DND-41 (cell line): ENCODE data around the gene ATG13.

Source experiments
- ATAC-seq: fragments of 200-7000 bp; cut with Tn5 transposase; 3 replicates; pipeline ENCODE4 v1.9.1; 2021; ENCODE audit warnings: low read depth; ENCODE audit not compliant: insufficient read depth
- DNase-seq: peaks from one replicate; pipeline ENCODE4 v3.0.0-alpha.2; 2020
- H2AFZ ChIP-seq: 2 replicates; pipeline ENCODE4 v1.6.0; 2012; ENCODE audit warnings: low read depth, low read length
- H3K27ac ChIP-seq: 2 replicates; pipeline ENCODE4 v1.5.1; 2012; ENCODE audit warnings: low read length, inconsistent platforms
- H3K27me3 ChIP-seq: fragments of 200-600 bp; sonication (generic); 2 replicates; pipeline ENCODE4 v1.6.0; 2012; ENCODE audit warnings: low read length, mild to moderate bottlenecking, inconsistent platforms; ENCODE audit not compliant: insufficient read depth, poor library complexity
- H3K36me3 ChIP-seq: 2 replicates; pipeline ENCODE4 v1.5.1; 2012; ENCODE audit warnings: low read length, inconsistent platforms; ENCODE audit not compliant: insufficient read depth
- H3K4me1 ChIP-seq: 2 replicates; pipeline ENCODE4 v1.5.1; 2012; ENCODE audit warnings: mild to moderate bottlenecking, low read length; ENCODE audit not compliant: insufficient read depth
- H3K4me2 ChIP-seq: 2 replicates; pipeline ENCODE4 v1.6.0; 2012; ENCODE audit warnings: mild to moderate bottlenecking, moderate library complexity, low read length, inconsistent platforms; ENCODE audit not compliant: insufficient read depth
- H3K4me3 ChIP-seq, 2 experiments: fragments of 200-600 bp in 1 of 2; shearing (Covaris generic) in 1 of 2; 2 replicates each; pipeline ENCODE4 v1.5.1; 2012 to 2016; ENCODE audit warnings: inconsistent platforms in 2 of 2, low read length in 2 of 2, mild to moderate bottlenecking in 2 of 2, low read depth in 1 of 2, moderate library complexity in 1 of 2
- H3K79me2 ChIP-seq: 2 replicates; pipeline ENCODE4 v1.6.0; 2012; ENCODE audit warnings: low read length, inconsistent platforms; ENCODE audit not compliant: insufficient read depth
- H3K9ac ChIP-seq: 2 replicates; pipeline ENCODE4 v1.6.0; 2012; ENCODE audit warnings: low read depth, mild to moderate bottlenecking, inconsistent platforms, low read length, moderate library complexity
- H3K9me3 ChIP-seq: 2 replicates; pipeline ENCODE4 v1.5.1; 2012; ENCODE audit warnings: low read length, moderate library complexity, mild to moderate bottlenecking, inconsistent platforms; ENCODE audit not compliant: insufficient read depth, severe bottlenecking
- H4K20me1 ChIP-seq: 2 replicates; pipeline ENCODE4 v1.6.0; 2012; ENCODE audit warnings: low read length; ENCODE audit not compliant: insufficient read depth
- EZH2 ChIP-seq: IDR thresholded peaks from 3 replicates; pipeline ENCODE4 v1.6.1; 2012; ENCODE audit warnings: borderline replicate concordance, low read depth, mild to moderate bottlenecking, moderate library complexity, low read length, inconsistent platforms; ENCODE audit not compliant: severe bottlenecking
- TF ChIP-seq, protein P1 (sequence below): IDR thresholded peaks from 2 replicates; pipeline ENCODE4 v1.5.1; 2012; ENCODE audit warnings: borderline replicate concordance, low read length, moderate library complexity, mild to moderate bottlenecking; ENCODE audit not compliant: poor library complexity, severe bottlenecking; ENCODE audit errors: extremely low read depth

Gene ATG13

DNA sequence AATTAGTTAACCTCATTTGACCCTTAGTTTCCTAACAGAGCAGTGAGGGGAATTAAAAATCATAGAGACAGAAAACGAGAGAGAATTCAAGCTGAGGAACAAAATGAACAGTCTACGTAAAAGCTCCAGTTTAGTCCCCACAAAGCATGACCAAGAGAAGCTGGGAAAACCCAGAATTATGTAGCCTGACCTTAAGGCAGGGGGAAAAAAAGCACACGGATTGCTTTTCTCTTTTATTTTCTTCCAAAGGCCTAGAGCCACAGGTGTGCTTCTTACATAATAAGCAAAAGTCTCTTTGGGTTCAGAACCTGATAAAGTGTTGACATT is 23.0 kb upstream of the ATG13 start:
- Histone ChIP-seq H3K4me1 (peaks cover 38% of the 10 kb centered on the region), H3K9ac (peak overlapping the region; percentile 83), H3K36me3 (no peaks in the 10 kb centered on the region; the same call in 1 of the 2 replicates), H3K4me3 (peak overlapping the region; percentile 81 to 93), H4K20me1 (peaks cover 22% of the 10 kb centered on the region), H3K4me2 (peak overlapping the region; percentile 79), H2AFZ (peak overlapping the region; percentile 83), H3K9me3 (no peaks in the 10 kb centered on the region), H3K27me3 (no peaks in the 10 kb centered on the region), H3K79me2 (peaks cover 53% of the 10 kb centered on the region), H3K27ac (peak overlapping the region; percentile 89)
- DNase-seq = no peak
- TF ChIP-seq EZH2 = no peak
- TF ChIP-seq, protein P1, sequence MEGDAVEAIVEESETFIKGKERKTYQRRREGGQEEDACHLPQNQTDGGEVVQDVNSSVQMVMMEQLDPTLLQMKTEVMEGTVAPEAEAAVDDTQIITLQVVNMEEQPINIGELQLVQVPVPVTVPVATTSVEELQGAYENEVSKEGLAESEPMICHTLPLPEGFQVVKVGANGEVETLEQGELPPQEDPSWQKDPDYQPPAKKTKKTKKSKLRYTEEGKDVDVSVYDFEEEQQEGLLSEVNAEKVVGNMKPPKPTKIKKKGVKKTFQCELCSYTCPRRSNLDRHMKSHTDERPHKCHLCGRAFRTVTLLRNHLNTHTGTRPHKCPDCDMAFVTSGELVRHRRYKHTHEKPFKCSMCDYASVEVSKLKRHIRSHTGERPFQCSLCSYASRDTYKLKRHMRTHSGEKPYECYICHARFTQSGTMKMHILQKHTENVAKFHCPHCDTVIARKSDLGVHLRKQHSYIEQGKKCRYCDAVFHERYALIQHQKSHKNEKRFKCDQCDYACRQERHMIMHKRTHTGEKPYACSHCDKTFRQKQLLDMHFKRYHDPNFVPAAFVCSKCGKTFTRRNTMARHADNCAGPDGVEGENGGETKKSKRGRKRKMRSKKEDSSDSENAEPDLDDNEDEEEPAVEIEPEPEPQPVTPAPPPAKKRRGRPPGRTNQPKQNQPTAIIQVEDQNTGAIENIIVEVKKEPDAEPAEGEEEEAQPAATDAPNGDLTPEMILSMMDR = no peak
- ATAC-seq = no peak

DNA sequence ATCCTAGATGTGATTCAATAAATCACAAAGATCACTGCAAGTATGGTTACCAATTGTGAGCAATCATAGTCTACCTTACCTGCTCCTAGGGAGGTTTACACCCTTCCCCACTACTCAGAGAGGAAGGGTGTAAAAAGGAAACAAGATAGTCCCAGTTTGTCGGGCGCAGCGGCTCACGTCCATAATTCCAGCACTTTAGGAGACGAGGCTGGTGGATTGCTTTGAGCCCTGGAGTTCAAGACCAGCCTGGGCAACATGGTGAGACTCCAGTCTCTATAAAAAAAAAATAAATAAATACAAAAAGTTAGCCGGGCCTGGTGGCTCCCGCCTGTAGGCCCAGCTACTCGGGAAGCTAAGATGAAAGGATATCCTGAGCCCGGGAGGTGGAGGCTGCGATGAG is 22.6 kb upstream of the ATG13 start:
- H2AFZ ChIP-seq = peak overlapping the region; percentile 83
- no peak for TF ChIP-seq EZH2
- TF ChIP-seq, protein P1 = no peak
- no peaks in the 10 kb centered on the region for H3K9me3 ChIP-seq
- peak overlapping the region; percentile 83; the same call in 1 of the 2 replicates for H3K9ac ChIP-seq
- peak overlapping the region; percentile 89 for H3K27ac ChIP-seq
- peaks cover 38% of the 10 kb centered on the region for H3K4me1 ChIP-seq
- peak overlapping the region; percentile 79 for H3K4me2 ChIP-seq
- no peaks in the 10 kb centered on the region; the same call in 1 of the 2 replicates for H3K36me3 ChIP-seq
- H3K27me3 ChIP-seq = no peaks in the 10 kb centered on the region
- peaks cover 20% of the 10 kb centered on the region for H4K20me1 ChIP-seq
- no peak for ATAC-seq
- peaks cover 48% of the 10 kb centered on the region for H3K79me2 ChIP-seq
- no peak overlapping the region for H3K4me3 ChIP-seq
- no peak for DNase-seq

DNA sequence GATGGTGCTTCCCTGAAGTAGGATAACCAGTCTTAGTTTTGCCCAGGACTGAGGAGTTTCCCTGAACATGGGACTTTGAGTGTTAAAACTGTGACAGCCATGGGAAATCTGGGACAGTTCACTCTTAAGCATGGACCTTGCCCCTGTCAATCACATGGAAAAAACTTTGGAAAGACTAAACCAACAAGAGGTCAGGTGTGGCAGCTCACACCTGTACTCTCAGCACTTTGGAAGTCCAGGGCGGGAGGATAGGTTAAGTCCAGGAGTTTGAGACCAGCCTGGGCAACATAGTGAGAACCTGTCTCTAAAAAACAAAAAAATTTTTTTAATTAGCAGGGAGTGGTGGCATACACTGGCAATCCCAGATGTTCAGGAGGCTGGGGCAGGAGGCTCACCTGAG is 20.2 kb upstream of the ATG13 start:
- Histone ChIP-seq H3K4me2 (no peak overlapping the region), H3K9me3 (no peaks in the 10 kb centered on the region), H3K27ac (no peak overlapping the region), H3K4me3 (no peak overlapping the region), H3K36me3 (peaks cover 3% of the 10 kb centered on the region), H4K20me1 (peaks cover 11% of the 10 kb centered on the region), H3K27me3 (no peaks in the 10 kb centered on the region), H3K79me2 (peaks cover 24% of the 10 kb centered on the region), H3K9ac (no peak overlapping the region), H2AFZ (no peak overlapping the region), H3K4me1 (peaks cover 20% of the 10 kb centered on the region)
- ATAC-seq (no peak), DNase-seq (no peak)
- TF ChIP-seq, protein P1 = no peak
- no peak for TF ChIP-seq EZH2

DNA sequence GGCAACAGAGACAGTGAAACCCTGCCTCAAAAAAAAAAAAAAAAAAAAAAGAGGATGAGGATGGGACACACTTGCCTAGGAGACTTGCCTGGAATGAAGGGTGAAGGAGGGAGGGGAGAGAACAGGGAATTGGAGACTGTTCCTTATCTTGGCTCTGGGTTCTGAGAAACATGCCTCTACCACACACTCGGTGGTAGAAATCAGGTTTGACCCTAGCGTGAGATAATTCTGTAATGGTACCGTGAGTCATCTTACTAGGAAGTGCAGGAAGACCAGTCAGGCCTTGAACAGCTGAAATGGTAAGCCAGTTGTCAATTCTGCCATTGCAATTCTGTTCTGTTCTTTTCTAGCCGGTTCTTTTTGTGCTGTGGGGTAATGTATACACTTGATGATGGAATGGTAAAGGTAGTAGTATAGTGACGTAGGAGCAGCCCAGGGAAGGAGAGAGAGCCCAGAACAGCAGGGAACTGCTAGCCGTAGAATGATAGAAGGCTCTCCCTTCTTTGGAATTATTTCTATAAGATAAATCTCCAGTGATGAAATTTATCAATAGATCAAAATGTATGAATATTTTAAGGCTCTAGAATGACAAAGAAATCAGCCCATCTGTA is 19.6 kb upstream of the ATG13 start:
- Histone ChIP-seq H3K27me3 (no peaks in the 10 kb centered on the region), H3K4me1 (peaks cover 14% of the 10 kb centered on the region), H3K9me3 (no peaks in the 10 kb centered on the region), H3K79me2 (peaks cover 19% of the 10 kb centered on the region), H3K36me3 (peaks cover 3% of the 10 kb centered on the region), H4K20me1 (peaks cover 7% of the 10 kb centered on the region), H2AFZ (no peak overlapping the region), H3K4me3 (no peak overlapping the region), H3K27ac (no peak overlapping the region), H3K4me2 (no peak overlapping the region), H3K9ac (no peak overlapping the region)
- DNase-seq = no peak
- TF ChIP-seq, protein P1 = no peak
- no peak for TF ChIP-seq EZH2
- ATAC-seq = no peak
